Right cardiac atrium (tissue), 5 donors: ENCODE measurements around the gene AMZ2. TPM values are rescaled to one million over a fixed set of nuclear protein-coding genes. Genes with fewer than 3 reads are reported as not detected.
"Not testable (repeated sequence)": the region's sequence is repeated elsewhere in the genome, so short reads cannot be mapped to it uniquely, and the experiment has no call there.

Experiments used
- ATAC-seq, 2 donors: fragments of 200-7000 bp; cut with Tn5 transposase; one replicate each; pipeline versions ENCODE4 v1.8.0 to v1.9.1; 2020; ENCODE audit warnings: moderate library complexity in 2 of 2, mild to moderate bottlenecking in 1 of 2
- DNase-seq, 3 donors: peaks; one replicate each; pipeline ENCODE4 v3.0.0-alpha.2; 2020
- H3K27ac ChIP-seq: one replicate; pipeline ENCODE4 v1.5.1; 2013; ENCODE audit warnings: mild to moderate bottlenecking, low read length, control low read depth, moderate library complexity
- H3K27me3 ChIP-seq: one replicate; pipeline ENCODE4 v1.6.1; 2013; ENCODE audit not compliant: control insufficient read depth, insufficient read depth
- H3K4me1 ChIP-seq: one replicate; pipeline ENCODE4 v1.6.1; 2013; ENCODE audit warnings: low read length; ENCODE audit not compliant: control insufficient read depth, insufficient read depth
- H3K4me3 ChIP-seq: one replicate; pipeline ENCODE4 v1.5.1; 2013; ENCODE audit warnings: low read length, control low read depth
- H3K9me3 ChIP-seq: one replicate; pipeline ENCODE4 v1.6.1; 2013; ENCODE audit warnings: low read length; ENCODE audit not compliant: control insufficient read depth
- WGBS: extraction: QIAGEN DNeasy Blood & Tissue Kit; methylation state at CpG from one replicate; pipeline ENCODE4 v1.1.7; 2013; 5-methylcytosine and 5-hydroxymethylcytosine counted together
- intact Hi-C, 4 donors: fragments of 100-400 bp; cut with DNase I; formaldehyde crosslinking; loops; one replicate each; pipeline versions ENCODE4 v1.11.0 to v1.14.0; 2022 to 2023
- polyA plus RNA-seq: library from polyadenylated mRNA; stranded (reverse); fragments of 200-250 nt; gene quantifications from one replicate; pipeline ENCODE4 v1.2.3, GENCODE V29; 2013
- total RNA-seq, 4 donors: library from RNA; stranded (reverse); fragmentation: NEBNext Ultra II Directional; extraction: Animal tissue kit (Norgen Biotek cat#: 25700); gene quantifications; one replicate each; pipeline ENCODE4 v1.2.1, GENCODE V29; 2021
- donor health status: healthy with polysubstance abuse.
- donor health status: DM: no; HTN: yes; CAD: no.
- donor health status: DM: no; HTN: no; CAD: no.
- donor health status: DM: no; HTN: yes; CAD: no; lungs with severe emphysema.
- donor health status: DM: yes; HTN: yes; CAD: no.

The AMZ2 gene
- total and polyA plus RNA-seq, 5 donors, result 73.9 to 98.3 (median 95.1) TPM

GRCh38 chr17:68255151-68255550 lies 7.3 kb downstream of the AMZ2 start:
- intact Hi-C loops, result no loop called here
- Histone ChIP-seq H3K4me1 (peaks cover 1% of the 10 kb centered on the region), H3K9me3 (no peaks in the 10 kb centered on the region), H3K4me3 (no peak overlapping the region), H3K27me3 (no peaks in the 10 kb centered on the region), H3K27ac (no peak overlapping the region)
- no peak for DNase-seq
- ATAC-seq, result no peak
- 80% methylated on average over 4 of the region's 4 CpGs for WGBS

- Histone ChIP-seq H3K4me3 (no peak overlapping the region), H3K9me3 (no peaks in the 10 kb centered on the region), H3K27me3 (no peaks in the 10 kb centered on the region), H3K4me1 (peaks cover 1% of the 10 kb centered on the region), H3K27ac (no peak overlapping the region)
- DNase-seq, result no peak
- intact Hi-C loops, result no loop called here
- no peak for ATAC-seq
- WGBS, result 68% methylated on average over 5 of the region's 5 CpGs
These were observed 8.1 kb downstream of the AMZ2 start for GRCh38 chr17:68255731-68256538.

GRCh38 chr17:68256701-68257100 lies 8.9 kb downstream of the AMZ2 start:
- ATAC-seq, intact Hi-C loops, H3K4me3 ChIP-seq, DNase-seq, H3K9me3 ChIP-seq, H3K27ac ChIP-seq, H3K27me3 ChIP-seq, H3K4me1 ChIP-seq: not testable (repeated sequence)
- WGBS, result 81% methylated on average over 5 of the region's 5 CpGs

GRCh38 chr17:68257934-68258333 lies 10.1 kb downstream of the AMZ2 start:
- Histone ChIP-seq H3K27ac (no peak overlapping the region), H3K4me1 (peaks cover 1% of the 10 kb centered on the region)
- no peak for DNase-seq

GRCh38 chr17:68258890-68259647 lies 11.2 kb downstream of the AMZ2 start:
- peak overlapping the region; percentile 18 for H3K4me3 ChIP-seq
- H3K27ac ChIP-seq, intact Hi-C loops, H3K9me3 ChIP-seq, H3K4me1 ChIP-seq, H3K27me3 ChIP-seq: not testable (repeated sequence)
- DNase-seq, result peak; percentile 41 to 87 (median 78)
- ATAC-seq, result peak; percentile 93
- 5% methylated on average over 41 of the region's 44 CpGs for WGBS

More at GRCh38 chr17:68257934-68258333, 10.1 kb downstream of the AMZ2 start:
- Histone ChIP-seq H3K4me3 (no peak overlapping the region), H3K9me3 (no peaks in the 10 kb centered on the region), H3K27me3 (no peaks in the 10 kb centered on the region)
- intact Hi-C loops, result no loop called here
- no peak for ATAC-seq

- H3K4me1 ChIP-seq, DNase-seq, H3K27me3 ChIP-seq, intact Hi-C loops, ATAC-seq, H3K9me3 ChIP-seq, H3K4me3 ChIP-seq, H3K27ac ChIP-seq: not testable (repeated sequence)
- WGBS, result 66% methylated on average over 3 of the region's 3 CpGs
These were observed 11.8 kb downstream of the AMZ2 start for GRCh38 chr17:68259648-68259951.

GRCh38 chr17:68260051-68260762 lies 12.4 kb downstream of the AMZ2 start:
- intact Hi-C loops, result loop anchor here (5.0 to 10.0 kb wide), 6 partner anchors 137 to 205 kb away; no protein-coding TSS in a partner anchor
- DNase-seq, result no peak

GRCh38 chr17:68262467-68262866 lies 14.6 kb downstream of the AMZ2 start:
- WGBS, result 42% methylated on average over 2 of the region's 2 CpGs

More at GRCh38 chr17:68260051-68260762, 12.4 kb downstream of the AMZ2 start:
- ATAC-seq, result no peak
- 76% methylated on average over 9 of the region's 9 CpGs for WGBS
- Histone ChIP-seq H3K27ac (no peak overlapping the region), H3K27me3 (no peaks in the 10 kb centered on the region), H3K9me3 (no peaks in the 10 kb centered on the region), H3K4me1 (peaks cover 4% of the 10 kb centered on the region), H3K4me3 (no peak overlapping the region)

GRCh38 chr17:68263101-68263681 lies 15.3 kb downstream of the AMZ2 start:
- H3K27me3 ChIP-seq, H3K9me3 ChIP-seq, H3K27ac ChIP-seq, H3K4me3 ChIP-seq, DNase-seq, H3K4me1 ChIP-seq: not testable (repeated sequence)
- peak; percentile 76 to 77 for ATAC-seq
- 11% methylated on average over 9 of the region's 9 CpGs for whole genome bisulfite sequencing
- intact Hi-C loops, result loop anchor here (5.0 to 10.0 kb wide), 6 partner anchors 134 to 202 kb away; no protein-coding TSS in a partner anchor

More at GRCh38 chr17:68262467-68262866, 14.6 kb downstream of the AMZ2 start:
- H3K27ac ChIP-seq, DNase-seq, H3K4me3 ChIP-seq, H3K27me3 ChIP-seq, H3K4me1 ChIP-seq, H3K9me3 ChIP-seq: not testable (repeated sequence)
- peak; percentile 18 to 42 for ATAC-seq
- intact Hi-C loops, result loop anchor here (5.0 to 10.0 kb wide), 6 partner anchors 135 to 202 kb away; no protein-coding TSS in a partner anchor

GRCh38 chr17:68265833-68266232 lies 18.0 kb downstream of the AMZ2 start:
- H3K9me3 ChIP-seq, H3K4me3 ChIP-seq, H3K27me3 ChIP-seq, H3K4me1 ChIP-seq, ATAC-seq, DNase-seq, H3K27ac ChIP-seq: not testable (repeated sequence)
- WGBS, result 94% methylated on average over 2 of the region's 2 CpGs
- intact Hi-C loops, result loop anchor here (10.0 kb wide), 2 partner anchors 169 to 199 kb away; no protein-coding TSS in a partner anchor
